Measurements from ENCODE around the gene KCNJ10.

KCNJ10 gene

DNA sequence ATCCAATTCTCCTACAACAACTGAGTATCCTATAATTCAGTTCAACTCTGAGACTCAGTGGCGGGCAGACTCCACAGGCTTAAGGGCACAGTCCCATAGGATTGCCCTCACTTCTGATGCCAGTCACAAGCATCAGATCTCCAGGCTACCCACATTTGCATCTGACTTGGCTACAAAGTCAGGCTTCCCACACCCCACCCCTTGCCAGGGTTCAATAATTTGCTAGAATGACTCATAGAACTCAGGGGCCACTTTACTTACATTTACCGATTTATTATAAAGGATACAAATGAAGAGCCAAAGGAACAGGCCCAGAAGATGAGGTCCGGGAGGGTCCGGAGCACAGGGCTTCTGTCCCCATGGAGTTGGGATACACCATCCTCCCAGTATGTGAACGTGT is 80.0 kb downstream of the KCNJ10 start:
- peaks cover 0 to 7% of the 10 kb centered on the region in 2 donors for H3K27me3 ChIP-seq
- TF ChIP-seq, protein P1, sequence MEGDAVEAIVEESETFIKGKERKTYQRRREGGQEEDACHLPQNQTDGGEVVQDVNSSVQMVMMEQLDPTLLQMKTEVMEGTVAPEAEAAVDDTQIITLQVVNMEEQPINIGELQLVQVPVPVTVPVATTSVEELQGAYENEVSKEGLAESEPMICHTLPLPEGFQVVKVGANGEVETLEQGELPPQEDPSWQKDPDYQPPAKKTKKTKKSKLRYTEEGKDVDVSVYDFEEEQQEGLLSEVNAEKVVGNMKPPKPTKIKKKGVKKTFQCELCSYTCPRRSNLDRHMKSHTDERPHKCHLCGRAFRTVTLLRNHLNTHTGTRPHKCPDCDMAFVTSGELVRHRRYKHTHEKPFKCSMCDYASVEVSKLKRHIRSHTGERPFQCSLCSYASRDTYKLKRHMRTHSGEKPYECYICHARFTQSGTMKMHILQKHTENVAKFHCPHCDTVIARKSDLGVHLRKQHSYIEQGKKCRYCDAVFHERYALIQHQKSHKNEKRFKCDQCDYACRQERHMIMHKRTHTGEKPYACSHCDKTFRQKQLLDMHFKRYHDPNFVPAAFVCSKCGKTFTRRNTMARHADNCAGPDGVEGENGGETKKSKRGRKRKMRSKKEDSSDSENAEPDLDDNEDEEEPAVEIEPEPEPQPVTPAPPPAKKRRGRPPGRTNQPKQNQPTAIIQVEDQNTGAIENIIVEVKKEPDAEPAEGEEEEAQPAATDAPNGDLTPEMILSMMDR (IDR thresholded peaks at IDR 0.05), result no peak
- no peaks in the 10 kb centered on the region for H3K4me1 ChIP-seq
- no peak overlapping the region for H3K4me3 ChIP-seq
- intact Hi-C loops (cut with DNase I; ENCODE audit: low total_unique reads), result no loop called here
- no peak overlapping the region for H3K27ac ChIP-seq
- H3K9me3 ChIP-seq, result no peaks in the 10 kb centered on the region
- no peaks in the 10 kb centered on the region for H3K36me3 ChIP-seq
- no peak for DNase-seq

DNA sequence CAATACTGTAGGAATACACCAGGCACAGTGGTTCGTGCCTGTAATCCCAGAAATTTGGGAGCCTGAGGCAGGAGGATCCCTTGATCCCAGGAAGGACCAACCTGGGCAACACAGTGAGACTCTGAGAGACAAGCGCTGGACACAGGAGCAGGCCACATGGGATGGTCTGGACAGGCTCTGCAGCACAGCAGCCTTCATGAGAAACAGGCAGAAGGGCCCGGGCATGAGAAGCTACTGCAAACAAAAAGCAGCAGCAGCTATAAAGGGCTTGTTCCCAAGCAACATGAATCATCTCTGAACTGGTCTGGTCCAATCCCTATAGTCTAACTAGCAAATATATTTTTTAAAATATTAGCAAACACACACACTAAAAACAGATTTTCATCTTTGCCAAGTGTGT is 80.4 kb downstream of the KCNJ10 start:
- Histone ChIP-seq H3K36me3 (no peaks in the 10 kb centered on the region), H3K4me1 (no peaks in the 10 kb centered on the region), H3K9me3 (no peaks in the 10 kb centered on the region), H3K27me3 (peaks cover 0 to 7% of the 10 kb centered on the region in 2 donors), H3K4me3 (no peak overlapping the region), H3K27ac (no peak overlapping the region)
- TF ChIP-seq, protein P1 (IDR thresholded peaks at IDR 0.05), result no peak
- intact Hi-C loops (cut with DNase I; ENCODE audit: low total_unique reads), result no loop called here
- no peak for DNase-seq

DNA sequence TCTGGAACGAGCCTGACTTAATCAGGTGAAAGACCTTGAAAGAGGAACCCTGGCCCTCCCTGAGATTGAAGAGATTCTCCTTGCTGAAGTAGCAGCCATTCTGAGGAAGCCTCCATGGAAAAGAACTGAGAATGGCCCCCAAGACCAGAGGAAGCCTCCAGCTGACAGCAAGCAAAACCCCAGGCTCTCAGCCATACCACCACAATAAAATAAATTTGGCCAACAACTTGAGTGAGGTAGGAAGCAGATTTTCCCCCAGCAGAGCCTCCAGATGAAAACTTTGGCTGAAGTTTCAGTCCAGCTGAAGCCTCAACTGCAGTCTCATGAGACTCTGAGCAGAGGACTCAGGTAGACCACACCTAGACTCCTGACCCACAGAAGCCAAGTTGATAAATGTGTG is 82.0 kb downstream of the KCNJ10 start:
- H3K27me3 ChIP-seq, result peaks cover 0 to 7% of the 10 kb centered on the region in 2 donors
- intact Hi-C loops (cut with DNase I; ENCODE audit: low total_unique reads), result no loop called here
- H3K4me3 ChIP-seq, result no peak overlapping the region
- H3K9me3 ChIP-seq, result no peaks in the 10 kb centered on the region
- H3K36me3 ChIP-seq, result no peaks in the 10 kb centered on the region
- no peak for DNase-seq
- H3K27ac ChIP-seq, result no peak overlapping the region
- no peaks in the 10 kb centered on the region for H3K4me1 ChIP-seq
- TF ChIP-seq, protein P1 (IDR thresholded peaks at IDR 0.05), result no peak

DNA sequence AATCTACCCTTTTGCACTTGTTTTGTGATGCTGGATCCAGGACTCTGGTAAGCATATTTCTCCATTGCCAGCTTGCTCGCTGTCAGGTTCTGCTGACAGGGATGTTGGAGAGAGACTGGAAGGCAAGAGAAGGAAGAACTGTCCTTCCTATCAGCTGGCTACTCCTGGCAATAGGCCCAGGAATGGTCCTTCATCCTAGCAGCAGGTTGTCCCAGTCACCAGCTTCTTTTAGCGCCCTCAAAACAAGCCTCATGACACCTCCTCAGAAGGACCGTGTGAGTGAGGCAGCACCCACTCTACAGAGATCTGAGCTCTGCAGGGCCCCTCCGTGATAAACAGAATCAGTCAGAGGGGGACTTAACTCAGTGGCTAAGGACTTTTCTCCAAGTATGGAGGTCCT is 82.8 kb downstream of the KCNJ10 start:
- DNase-seq, result no peak
- Histone ChIP-seq H3K27me3 (peaks cover 0 to 7% of the 10 kb centered on the region in 2 donors), H3K9me3 (no peaks in the 10 kb centered on the region)

DNA sequence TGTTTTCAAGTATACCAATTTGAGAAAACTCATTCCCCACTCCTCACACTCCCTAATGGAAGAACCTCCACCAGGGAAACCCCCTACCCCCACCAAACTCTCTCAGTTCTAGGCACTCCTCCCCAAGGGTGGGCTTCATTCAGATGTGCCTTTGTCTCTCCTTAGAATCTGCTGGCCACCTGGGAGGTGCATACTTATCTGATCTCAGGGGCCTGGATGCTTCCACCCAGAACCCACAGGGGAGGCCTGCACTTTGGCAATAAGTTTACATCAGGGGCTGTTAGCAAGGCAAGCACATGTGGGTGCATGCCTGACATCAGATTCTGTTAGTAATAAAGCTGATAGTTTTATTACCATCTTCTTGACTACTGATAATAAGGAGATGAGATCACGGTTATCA is 83.4 kb downstream of the KCNJ10 start:
- Histone ChIP-seq H3K27ac (no peak overlapping the region), H3K4me3 (no peak overlapping the region), H3K27me3 (peaks cover 0 to 7% of the 10 kb centered on the region in 2 donors), H3K9me3 (no peaks in the 10 kb centered on the region), H3K4me1 (no peaks in the 10 kb centered on the region), H3K36me3 (no peaks in the 10 kb centered on the region)
- intact Hi-C loops (cut with DNase I; ENCODE audit: low total_unique reads), result no loop called here
- TF ChIP-seq, protein P1 (IDR thresholded peaks at IDR 0.05), result no peak
- DNase-seq, result no peak

More for the DNA sequence above, 82.8 kb downstream of the KCNJ10 start:
- Histone ChIP-seq H3K4me3 (no peak overlapping the region), H3K27ac (no peak overlapping the region), H3K4me1 (no peaks in the 10 kb centered on the region), H3K36me3 (no peaks in the 10 kb centered on the region)
- intact Hi-C loops (cut with DNase I; ENCODE audit: low total_unique reads), result no loop called here
- TF ChIP-seq, protein P1 (IDR thresholded peaks at IDR 0.05), result no peak

DNA sequence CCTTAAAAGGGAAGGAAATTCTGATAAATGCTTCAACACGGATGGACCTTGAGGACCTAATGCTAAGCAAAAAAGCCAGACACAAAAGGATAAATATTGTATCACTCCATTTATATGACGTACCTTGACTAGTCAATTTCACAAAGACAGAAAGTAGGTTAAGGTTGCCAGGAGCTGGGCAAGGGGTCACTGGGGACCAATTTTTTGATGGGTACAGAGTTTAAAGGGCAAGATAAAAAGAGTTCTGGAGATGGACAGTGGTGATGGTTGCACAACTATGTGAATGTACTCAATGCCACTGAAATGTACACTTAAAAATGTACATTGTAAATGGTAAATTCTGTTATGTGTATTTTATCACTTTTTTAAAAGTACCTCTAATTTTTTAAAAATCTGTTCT is 83.9 kb downstream of the KCNJ10 start:
- TF ChIP-seq, protein P1 (IDR thresholded peaks at IDR 0.05), result no peak
- H3K27ac ChIP-seq, result no peak overlapping the region
- H3K27me3 ChIP-seq, result peaks cover 0 to 7% of the 10 kb centered on the region in 2 donors

More for the DNA sequence above, 83.9 kb downstream of the KCNJ10 start:
- H3K4me3 ChIP-seq, result no peak overlapping the region
- DNase-seq, result no peak
- no peaks in the 10 kb centered on the region for H3K36me3 ChIP-seq
- no peaks in the 10 kb centered on the region for H3K4me1 ChIP-seq
- H3K9me3 ChIP-seq, result no peaks in the 10 kb centered on the region
- intact Hi-C loops (cut with DNase I; ENCODE audit: low total_unique reads), result no loop called here

Data from tibial artery (tissue), 4 donors.